Measurements from ENCODE around the gene CALHM3.
A peak's percentile ranks its signal among the peaks of the same experiment; 100 is the strongest.

Gene CALHM3

GRCh38 chr10:103475437-103475836 is 3.6 kb downstream of the CALHM3 start:
- DNase-seq (ENCODE audit: extremely low read depth in 1 of 2, low read depth in 1 of 2) = no peak

- DNase-seq (ENCODE audit: extremely low read depth in 1 of 2, low read depth in 1 of 2) = no peak
Measured at GRCh38 chr10:103474077-103474476, 5.0 kb downstream of the CALHM3 start.

- no peak for DNase-seq (ENCODE audit: extremely low read depth in 1 of 2, low read depth in 1 of 2)
Measured at GRCh38 chr10:103473261-103473671, 5.8 kb downstream of the CALHM3 start.

- no peak for DNase-seq (ENCODE audit: extremely low read depth in 1 of 2, low read depth in 1 of 2)
Measured at GRCh38 chr10:103472005-103472404, 7.0 kb downstream of the CALHM3 start.

- DNase-seq (ENCODE audit: extremely low read depth in 1 of 2, low read depth in 1 of 2) = peak; percentile 35 to 56
Measured at GRCh38 chr10:103470761-103471653, 8.0 kb downstream of the CALHM3 start.

- no peak for DNase-seq (ENCODE audit: extremely low read depth in 1 of 2, low read depth in 1 of 2)
Measured at GRCh38 chr10:103469201-103469600, 9.8 kb downstream of the CALHM3 start.

GRCh38 chr10:103467406-103467805 is 11.6 kb downstream of the CALHM3 start:
- DNase-seq (ENCODE audit: extremely low read depth in 1 of 2, low read depth in 1 of 2) = no peak

GRCh38 chr10:103466734-103467133 is 12.3 kb downstream of the CALHM3 start:
- no peak for DNase-seq (ENCODE audit: extremely low read depth in 1 of 2, low read depth in 1 of 2)

- no peak for DNase-seq (ENCODE audit: extremely low read depth in 1 of 2, low read depth in 1 of 2)
Measured at GRCh38 chr10:103465411-103466179, 13.4 kb downstream of the CALHM3 start.

- DNase-seq (ENCODE audit: extremely low read depth in 1 of 2, low read depth in 1 of 2) = no peak
Measured at GRCh38 chr10:103463499-103463898, 15.5 kb downstream of the CALHM3 start.

GRCh38 chr10:103459615-103460014 is 19.4 kb downstream of the CALHM3 start:
- no peak for DNase-seq (ENCODE audit: extremely low read depth in 1 of 2, low read depth in 1 of 2)

GRCh38 chr10:103458720-103459119 is 20.3 kb downstream of the CALHM3 start, which contains the start of gene CALHM1:
Gene CALHM1, minus strand, starts transcription at chr10:103458900. Its CDS starts 149 bp downstream, at chr10:103458751.
- DNase-seq (ENCODE audit: extremely low read depth in 1 of 2, low read depth in 1 of 2) = no peak

- DNase-seq (ENCODE audit: extremely low read depth in 1 of 2, low read depth in 1 of 2) = no peak
Measured at GRCh38 chr10:103457896-103458583, 21.0 kb downstream of the CALHM3 start.

- no peak for DNase-seq (ENCODE audit: extremely low read depth in 1 of 2, low read depth in 1 of 2)
Measured at GRCh38 chr10:103457176-103457712, 21.8 kb downstream of the CALHM3 start.

GRCh38 chr10:103456074-103456660 is 22.9 kb downstream of the CALHM3 start:
- DNase-seq (ENCODE audit: extremely low read depth in 1 of 2, low read depth in 1 of 2) = no peak

GRCh38 chr10:103455235-103455634 is 23.8 kb downstream of the CALHM3 start:
- no peak for DNase-seq (ENCODE audit: extremely low read depth in 1 of 2, low read depth in 1 of 2)

- no peak for DNase-seq (ENCODE audit: extremely low read depth in 1 of 2, low read depth in 1 of 2)
Measured at GRCh38 chr10:103454026-103454425, 25.0 kb downstream of the CALHM3 start.

GRCh38 chr10:103452506-103453230 is 26.4 kb downstream of the CALHM3 start:
- DNase-seq (ENCODE audit: extremely low read depth in 1 of 2, low read depth in 1 of 2) = no peak

GRCh38 chr10:103451831-103452505 is 27.1 kb downstream of the CALHM3 start, which contains the start of gene CALHM2:
Gene CALHM2, minus strand, starts transcription at chr10:103452370. Its CDS starts 2,429 bp downstream, at chr10:103449941.
- peak in 1 of 2 donors; percentile 49 for DNase-seq (ENCODE audit: extremely low read depth in 1 of 2, low read depth in 1 of 2)
